HG03060 (cell line): ENCODE data around the gene YIPF5.
A peak's percentile ranks its signal among the peaks of the same experiment; 100 is the strongest.

ENCODE experiments used
- ATAC-seq: cut with Tn5 transposase; IDR thresholded peaks from one replicate; pipeline ENCODE4 v1.9.1; 2021; ENCODE audit warnings: low read depth, moderate number of reproducible peaks; ENCODE audit not compliant: unreplicated experiment

Gene YIPF5

GRCh38 chr5:144183254-144183889, 12.9 kb upstream of the YIPF5 start:
- no peak for ATAC-seq

- ATAC-seq, result no peak
These were observed 8.8 kb upstream of the YIPF5 start for GRCh38 chr5:144179226-144179625.

DNA sequence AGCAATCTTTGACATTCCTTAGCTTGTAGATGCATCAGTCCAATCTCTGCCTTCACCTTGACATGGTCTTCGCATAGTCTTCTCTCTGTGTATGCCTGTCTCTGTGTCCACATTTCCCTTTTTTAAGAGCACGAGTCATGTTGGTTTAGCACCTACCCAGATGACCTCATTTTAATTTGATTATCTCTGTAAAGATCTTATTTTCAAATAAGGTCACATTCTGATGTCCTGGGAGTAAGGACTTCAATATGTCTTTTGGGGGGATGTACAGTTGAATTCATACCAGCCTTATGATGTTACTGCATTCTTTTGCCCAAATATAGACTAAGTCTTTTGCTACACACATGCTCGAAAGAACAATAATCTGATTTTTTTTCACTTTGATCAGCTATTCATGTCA, 7.1 kb upstream of the YIPF5 start:
- no peak for ATAC-seq

DNA sequence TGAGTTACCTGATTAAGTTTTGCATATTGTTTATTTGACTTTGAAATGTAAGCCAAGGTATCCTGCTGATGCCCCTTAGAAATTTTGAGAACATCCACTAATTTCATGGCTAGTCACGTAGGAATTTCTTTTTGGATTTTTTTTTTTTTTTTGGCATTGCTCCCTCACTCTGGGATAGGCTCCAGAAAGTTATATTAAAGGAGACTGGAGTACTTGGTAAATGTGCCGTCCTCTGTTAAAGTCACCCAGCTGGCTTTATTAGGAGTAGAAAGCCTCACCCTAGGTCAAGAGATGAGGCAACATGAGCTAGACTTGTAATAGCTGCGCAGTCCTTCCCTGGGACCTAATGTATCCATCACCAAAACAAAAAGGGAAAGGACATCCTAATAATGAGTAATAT, 3.3 kb upstream of the YIPF5 start:
- ATAC-seq, result no peak

DNA sequence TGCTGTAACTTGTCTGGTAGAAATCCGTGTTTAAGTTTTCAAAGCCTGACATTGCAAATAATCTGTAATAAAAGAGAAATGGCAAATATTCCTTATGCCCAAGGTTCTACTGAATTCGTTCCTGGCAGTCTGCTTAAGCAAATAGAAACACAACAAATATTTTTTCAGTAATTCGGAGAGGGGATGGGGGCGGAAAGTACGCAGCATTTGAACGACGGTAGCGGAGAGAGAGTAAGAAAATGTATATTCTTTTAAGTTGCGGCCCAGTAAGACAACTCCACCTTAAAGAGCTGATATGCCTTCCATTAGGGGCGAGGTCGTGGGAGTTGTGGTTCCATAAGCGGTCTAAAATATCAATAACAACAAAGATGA, 569 bp downstream of the YIPF5 start:
- ATAC-seq, result no peak

- no peak for ATAC-seq
These were observed 2.5 kb downstream of the YIPF5 start for GRCh38 chr5:144167998-144168397.

- no peak for ATAC-seq
These were observed 3.8 kb downstream of the YIPF5 start for GRCh38 chr5:144166696-144167095.

DNA sequence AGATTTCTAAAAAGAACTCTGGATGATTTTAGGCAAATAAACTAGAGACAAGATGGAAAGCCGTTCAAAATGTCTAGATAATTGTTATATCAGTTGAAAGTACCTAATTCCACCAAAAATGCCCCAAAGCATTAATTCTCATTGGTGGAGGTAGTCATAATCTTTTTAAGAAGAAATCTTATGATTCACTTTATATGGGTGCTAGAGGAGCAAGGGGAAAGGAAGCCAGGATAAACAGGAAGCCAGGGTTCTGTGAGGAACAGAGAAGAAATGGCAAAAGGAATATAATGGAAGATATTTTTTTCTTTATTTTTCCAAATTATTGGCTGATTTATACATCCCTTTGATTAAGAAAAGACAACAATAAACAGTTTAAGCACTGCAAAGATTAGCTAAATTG, 7.8 kb downstream of the YIPF5 start:
- no peak for ATAC-seq

DNA sequence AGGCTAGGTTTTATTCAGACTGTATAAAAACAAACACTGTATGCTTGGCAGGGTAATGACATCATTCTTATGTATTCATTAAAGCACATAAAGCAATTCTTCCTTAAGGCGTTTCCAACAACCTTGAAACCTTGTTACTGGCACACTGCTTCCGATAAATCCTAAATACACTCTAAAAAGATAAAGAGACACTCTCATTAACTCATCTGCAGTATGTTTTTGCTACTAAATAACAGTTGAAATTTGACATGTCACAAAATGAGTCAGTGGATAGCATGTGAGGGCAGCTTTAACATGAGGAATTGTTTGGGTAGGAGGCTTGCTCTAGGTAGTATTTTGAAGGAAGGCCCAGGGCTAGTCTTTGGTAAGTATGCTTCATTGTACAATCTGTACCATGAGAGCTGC, 13.7 kb downstream of the YIPF5 start:
- no peak for ATAC-seq

DNA sequence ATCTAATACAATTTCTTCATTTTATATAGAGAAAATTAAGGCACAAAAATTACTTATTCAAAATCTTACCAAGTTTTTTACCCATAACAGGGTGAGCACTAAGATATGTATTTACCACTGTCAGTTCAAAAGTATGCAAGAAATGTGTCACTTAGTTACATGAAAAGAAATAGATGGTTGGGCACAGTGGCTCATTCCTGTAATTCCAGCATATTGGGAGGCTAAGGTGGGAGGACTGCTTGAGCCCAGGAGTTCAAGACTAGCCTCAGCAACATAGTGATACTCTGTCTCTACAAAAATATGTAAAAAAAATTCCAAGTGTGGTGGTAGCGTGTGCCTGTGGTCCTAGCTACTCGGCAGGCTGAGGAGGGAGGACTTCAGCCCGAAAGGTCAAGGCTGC, 19.4 kb downstream of the YIPF5 start:
- no peak for ATAC-seq

GRCh38 chr5:144144956-144145751, 25.3 kb downstream of the YIPF5 start:
- ATAC-seq, result no peak

DNA sequence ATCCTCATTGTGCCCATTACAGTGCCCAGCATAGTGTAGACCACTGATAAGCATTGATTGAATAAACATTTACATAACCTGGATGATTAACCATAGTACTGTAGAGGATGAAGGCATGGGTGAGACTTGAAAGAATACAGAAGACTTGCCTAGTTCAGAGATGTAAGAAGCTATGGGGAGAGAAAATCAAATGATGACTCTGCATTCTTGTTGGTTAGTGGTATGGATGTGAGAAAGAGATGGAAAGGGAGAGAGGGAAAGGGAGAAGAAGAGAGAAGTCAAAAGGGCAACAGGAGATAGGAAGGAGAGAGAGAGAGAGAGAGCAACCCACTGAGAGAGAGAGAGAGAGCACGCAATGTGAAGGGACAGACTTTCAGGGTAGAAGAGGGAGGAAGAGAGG, 26.8 kb downstream of the YIPF5 start:
- ATAC-seq, result no peak

GRCh38 chr5:144142824-144143162, 27.7 kb downstream of the YIPF5 start:
- no peak for ATAC-seq

- peak; percentile 98 for ATAC-seq
These were observed 28.2 kb downstream of the YIPF5 start for GRCh38 chr5:144142139-144142823.

DNA sequence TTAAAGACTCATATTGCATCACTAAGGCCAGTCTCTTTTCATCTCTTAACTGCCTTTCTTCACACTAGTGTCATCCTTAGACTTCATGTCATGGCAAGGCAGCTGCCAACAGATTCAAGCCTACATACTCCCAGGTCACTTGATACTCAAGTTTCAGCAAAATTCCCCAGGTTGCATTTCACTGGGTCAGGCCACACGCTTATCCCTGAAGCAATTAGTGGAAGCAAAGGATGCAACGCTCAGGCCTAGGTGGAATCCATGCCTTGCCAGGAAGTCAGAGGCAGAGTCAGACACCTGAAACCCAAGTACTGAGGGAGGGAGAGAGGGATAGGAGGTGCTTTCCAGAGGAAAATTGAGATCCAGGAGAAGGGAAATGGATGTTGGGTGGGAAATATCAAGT, 28.9 kb downstream of the YIPF5 start:
- ATAC-seq, result no peak

- no peak for ATAC-seq
These were observed 30.9 kb downstream of the YIPF5 start for GRCh38 chr5:144139586-144139985.

- ATAC-seq, result no peak
These were observed 35.2 kb downstream of the YIPF5 start for GRCh38 chr5:144135113-144135762.

GRCh38 chr5:144134194-144134826, 36.1 kb downstream of the YIPF5 start:
- no peak for ATAC-seq

DNA sequence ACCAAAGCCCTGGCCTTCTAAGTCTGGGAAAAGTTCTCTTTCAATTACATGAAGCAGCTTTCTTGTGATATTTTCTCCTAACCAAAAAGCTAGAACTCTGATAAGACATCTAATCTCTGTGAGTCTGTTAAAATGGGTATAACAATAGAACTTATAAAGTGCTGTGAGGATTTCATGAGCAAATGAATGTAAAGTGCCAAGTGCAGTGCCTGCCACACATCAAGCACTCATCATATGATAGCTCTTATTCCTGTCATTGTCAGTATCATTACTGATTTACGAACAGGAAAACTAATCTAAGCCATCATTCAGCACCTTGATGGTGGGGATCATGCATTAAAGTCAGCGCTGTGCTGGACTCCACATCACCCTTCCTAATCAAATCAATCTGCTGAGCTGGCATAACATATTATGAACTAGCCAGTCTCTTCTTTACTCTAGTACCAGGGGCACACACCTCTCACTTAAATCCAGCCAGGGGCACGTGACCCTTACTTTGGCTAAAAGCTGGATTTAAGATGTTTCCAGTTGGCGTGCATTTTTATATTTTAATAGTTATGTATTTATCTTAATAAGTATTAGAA, 37.3 kb downstream of the YIPF5 start:
- no peak for ATAC-seq

DNA sequence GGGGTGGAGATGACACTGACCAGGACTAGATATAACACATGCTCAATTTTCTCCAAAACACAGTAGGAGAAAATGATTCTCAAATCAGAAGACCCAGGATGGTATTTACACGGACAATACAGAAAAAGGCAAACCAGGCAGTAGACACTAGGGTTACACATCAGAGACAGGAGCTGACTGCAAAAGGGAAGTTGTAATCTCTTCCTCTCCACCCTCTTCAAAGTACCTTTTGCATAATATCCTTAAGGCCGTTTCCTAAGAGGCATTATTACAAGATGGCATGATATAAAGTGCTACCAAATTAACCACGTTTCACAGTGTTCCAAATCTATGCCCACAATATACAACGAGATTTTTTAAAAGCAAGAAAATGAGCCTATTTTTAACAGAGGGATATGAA, 39.2 kb downstream of the YIPF5 start:
- ATAC-seq, result no peak

DNA sequence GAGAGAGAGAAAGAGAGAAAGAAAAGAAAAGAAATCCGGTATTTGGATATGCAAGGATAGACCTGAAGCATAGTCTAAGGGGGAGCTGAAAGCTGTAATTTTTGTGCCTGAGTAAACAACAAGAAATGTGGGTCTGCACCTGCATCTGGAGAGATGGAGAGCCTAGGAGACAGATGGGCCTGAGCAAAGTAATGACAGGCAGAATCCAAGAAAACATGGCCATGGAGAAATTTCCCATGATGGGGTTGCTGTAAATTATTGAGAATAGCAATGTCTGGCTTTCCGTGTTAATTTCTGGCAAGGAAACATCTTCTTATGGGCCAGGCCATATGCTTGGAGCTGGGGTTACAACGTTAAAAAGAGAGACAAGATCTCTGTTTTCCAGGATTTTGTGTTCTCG, 40.2 kb downstream of the YIPF5 start:
- no peak for ATAC-seq
